Astrocyte (in vitro differentiated cells and primary cell): ENCODE results near the gene PGK2.

Experiments
- EZH2 ChIP-seq: IDR thresholded peaks from 2 replicates; pipeline ENCODE4 v1.6.1; 2012; ENCODE audit warnings: mild to moderate bottlenecking, low read length, inconsistent platforms; ENCODE audit not compliant: insufficient read depth
- TF ChIP-seq, protein P1 (sequence below): IDR thresholded peaks from 2 replicates; pipeline ENCODE4 v1.5.1; 2011; ENCODE audit warnings: low read depth, mild to moderate bottlenecking, inconsistent platforms, low read length, moderate library complexity; ENCODE audit not compliant: insufficient read depth

DNA sequence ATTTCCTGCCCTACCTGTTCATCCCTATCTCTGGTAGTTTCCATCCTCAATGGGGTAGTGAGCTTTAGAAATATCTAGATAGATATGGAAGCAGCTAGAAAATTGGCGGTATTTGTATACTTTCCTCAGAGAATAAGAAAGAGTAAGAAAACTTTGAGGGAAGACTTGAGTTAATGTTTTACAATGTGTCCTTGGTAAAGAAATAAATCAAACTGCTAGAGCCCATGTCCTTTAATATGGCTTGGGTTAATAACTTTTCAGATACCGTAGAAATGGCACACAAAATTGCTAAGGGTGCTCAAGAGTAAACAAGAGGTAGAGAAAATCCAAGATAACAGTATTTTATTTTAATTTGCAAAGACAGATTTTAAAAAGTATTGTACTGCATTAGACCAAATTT is 28.1 kb upstream of the PGK2 start:
- TF ChIP-seq, protein P1, sequence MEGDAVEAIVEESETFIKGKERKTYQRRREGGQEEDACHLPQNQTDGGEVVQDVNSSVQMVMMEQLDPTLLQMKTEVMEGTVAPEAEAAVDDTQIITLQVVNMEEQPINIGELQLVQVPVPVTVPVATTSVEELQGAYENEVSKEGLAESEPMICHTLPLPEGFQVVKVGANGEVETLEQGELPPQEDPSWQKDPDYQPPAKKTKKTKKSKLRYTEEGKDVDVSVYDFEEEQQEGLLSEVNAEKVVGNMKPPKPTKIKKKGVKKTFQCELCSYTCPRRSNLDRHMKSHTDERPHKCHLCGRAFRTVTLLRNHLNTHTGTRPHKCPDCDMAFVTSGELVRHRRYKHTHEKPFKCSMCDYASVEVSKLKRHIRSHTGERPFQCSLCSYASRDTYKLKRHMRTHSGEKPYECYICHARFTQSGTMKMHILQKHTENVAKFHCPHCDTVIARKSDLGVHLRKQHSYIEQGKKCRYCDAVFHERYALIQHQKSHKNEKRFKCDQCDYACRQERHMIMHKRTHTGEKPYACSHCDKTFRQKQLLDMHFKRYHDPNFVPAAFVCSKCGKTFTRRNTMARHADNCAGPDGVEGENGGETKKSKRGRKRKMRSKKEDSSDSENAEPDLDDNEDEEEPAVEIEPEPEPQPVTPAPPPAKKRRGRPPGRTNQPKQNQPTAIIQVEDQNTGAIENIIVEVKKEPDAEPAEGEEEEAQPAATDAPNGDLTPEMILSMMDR, result no peak
- TF ChIP-seq EZH2, result no peak
